PC-9 (cell line): Measurements from ENCODE around the gene KNG1. TPM values are rescaled to one million over a fixed set of nuclear protein-coding genes. Genes with fewer than 3 reads are reported as not detected.

ENCODE experiments used
- BruUV-seq: library from RNA; stranded (reverse); fragments of 400-500 nt; replicated peaks from 2 replicates; lab custom pipeline; 2021; lab: Mats Ljungman, UMichigan
- CTCF ChIA-PET: fragments of 300-600 bp; sonication (Branson Sonifier 250); formaldehyde crosslinking; loops from one replicate; lab custom pipeline; 2022; ENCODE audit warnings: antibody characterized with exemption; lab: Charles Lee
- POLR2A ChIA-PET: fragments of 300-600 bp; sonication (Branson Sonifier 250); formaldehyde crosslinking; loops from one replicate; lab custom pipeline; 2022; ENCODE audit warnings: antibody characterized with exemption; ENCODE audit not compliant: unreplicated experiment; lab: Charles Lee
- DNase-seq, 2 experiments: peaks; one replicate each; pipeline versions ENCODE4 v3.0.0 to v3.0.0-alpha.2; 2015 to 2022; ENCODE audit warnings: mixed read lengths in 1 of 2
- H2AFZ ChIP-seq: fragments of 200-600 bp; sonication (generic); 2 replicates; pipeline ENCODE4 v1.8.1; 2017; ENCODE audit warnings: antibody characterized with exemption
- H3F3A ChIP-seq: fragments of 200-600 bp; sonication (generic); 2 replicates; pipeline ENCODE4 v1.8.1; 2017; ENCODE audit warnings: antibody characterized with exemption, mild to moderate bottlenecking, low read depth; ENCODE audit not compliant: insufficient read depth
- H3K27ac ChIP-seq: fragments of 200-600 bp; sonication (generic); 2 replicates; pipeline ENCODE4 v1.6.1; 2016; ENCODE audit warnings: mixed run types
- H3K27me3 ChIP-seq: fragments of 200-600 bp; sonication (generic); 2 replicates; pipeline ENCODE4 v1.6.1; 2016; ENCODE audit warnings: low read depth, mixed run types; ENCODE audit not compliant: insufficient read depth
- H3K36me3 ChIP-seq: fragments of 200-600 bp; sonication (generic); 2 replicates; pipeline ENCODE4 v1.6.1; 2016; ENCODE audit warnings: low read depth, mixed run types
- H3K4me1 ChIP-seq: fragments of 200-600 bp; sonication (generic); replicated peaks from 2 replicates; pipeline ENCODE4 v1.6.1; 2016; ENCODE audit warnings: mixed run types; ENCODE audit not compliant: insufficient read depth
- H3K4me2 ChIP-seq: fragments of 200-600 bp; sonication (generic); 2 replicates; pipeline ENCODE4 v1.6.1; 2017; ENCODE audit warnings: mixed run types
- H3K4me3 ChIP-seq: fragments of 200-600 bp; sonication (generic); 2 replicates; pipeline ENCODE4 v1.6.1; 2016; ENCODE audit warnings: mixed run types
- H3K79me2 ChIP-seq: fragments of 200-600 bp; sonication (generic); 2 replicates; pipeline ENCODE4 v1.6.1; 2017; ENCODE audit warnings: low read depth, mixed run types
- H3K9me2 ChIP-seq: fragments of 200-600 bp; sonication (generic); 2 replicates; pipeline ENCODE4 v1.8.1; 2017; ENCODE audit warnings: mild to moderate bottlenecking; ENCODE audit not compliant: insufficient read depth
- H3K9me3 ChIP-seq: fragments of 200-600 bp; sonication (generic); 2 replicates; pipeline ENCODE4 v1.8.1; 2016; ENCODE audit warnings: low read depth; ENCODE audit not compliant: insufficient read depth
- H4K20me1 ChIP-seq: fragments of 200-600 bp; sonication (generic); 2 replicates; pipeline ENCODE4 v1.8.1; 2017; ENCODE audit not compliant: insufficient read depth
- EZH2 ChIP-seq: fragments of 200-600 bp; sonication (generic); IDR thresholded peaks from 2 replicates; pipeline ENCODE4 v1.8.0; 2017; ENCODE audit warnings: antibody characterized with exemption, low read depth
- intact Hi-C: fragments of 100-400 bp; cut with micrococcal nuclease; formaldehyde crosslinking; loops from one replicate; pipeline ENCODE4 v1.10.0; 2022; ENCODE audit not compliant: unreplicated experiment
- total RNA-seq: library from RNA; stranded (reverse); gene quantifications from 2 replicates; pipeline ENCODE4 v1.2.3, GENCODE V29; 2021
- TF ChIP-seq, protein P1 (sequence below): fragments of 200-600 bp; sonication (generic); conservative IDR thresholded peaks from 2 replicates; pipeline ENCODE4 v1.6.1; 2017; ENCODE audit warnings: mixed run types, antibody characterized with exemption, mild to moderate bottlenecking, moderate library complexity

The KNG1 gene
- total RNA-seq, 1 experiment from 2014 or later: not detected

- no peak overlapping the region for H3K4me2 ChIP-seq
- no peaks in the 10 kb centered on the region for H3K4me1 ChIP-seq
- no peaks in the 10 kb centered on the region for H3K36me3 ChIP-seq
- POLR2A ChIA-PET: no interaction called here
- intact Hi-C loops: no loop called here
- DNase-seq: no peak
- H3K4me3 ChIP-seq: no peak overlapping the region
- TF ChIP-seq EZH2: no peak
- TF ChIP-seq, protein P1, sequence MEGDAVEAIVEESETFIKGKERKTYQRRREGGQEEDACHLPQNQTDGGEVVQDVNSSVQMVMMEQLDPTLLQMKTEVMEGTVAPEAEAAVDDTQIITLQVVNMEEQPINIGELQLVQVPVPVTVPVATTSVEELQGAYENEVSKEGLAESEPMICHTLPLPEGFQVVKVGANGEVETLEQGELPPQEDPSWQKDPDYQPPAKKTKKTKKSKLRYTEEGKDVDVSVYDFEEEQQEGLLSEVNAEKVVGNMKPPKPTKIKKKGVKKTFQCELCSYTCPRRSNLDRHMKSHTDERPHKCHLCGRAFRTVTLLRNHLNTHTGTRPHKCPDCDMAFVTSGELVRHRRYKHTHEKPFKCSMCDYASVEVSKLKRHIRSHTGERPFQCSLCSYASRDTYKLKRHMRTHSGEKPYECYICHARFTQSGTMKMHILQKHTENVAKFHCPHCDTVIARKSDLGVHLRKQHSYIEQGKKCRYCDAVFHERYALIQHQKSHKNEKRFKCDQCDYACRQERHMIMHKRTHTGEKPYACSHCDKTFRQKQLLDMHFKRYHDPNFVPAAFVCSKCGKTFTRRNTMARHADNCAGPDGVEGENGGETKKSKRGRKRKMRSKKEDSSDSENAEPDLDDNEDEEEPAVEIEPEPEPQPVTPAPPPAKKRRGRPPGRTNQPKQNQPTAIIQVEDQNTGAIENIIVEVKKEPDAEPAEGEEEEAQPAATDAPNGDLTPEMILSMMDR: no peak
- CTCF ChIA-PET: no interaction called here
- no peak overlapping the region for H2AFZ ChIP-seq
- H3K9me2 ChIP-seq: no peaks in the 10 kb centered on the region
- H3K27ac ChIP-seq: no peak overlapping the region
- H4K20me1 ChIP-seq: no peaks in the 10 kb centered on the region
- no peaks in the 10 kb centered on the region for H3K27me3 ChIP-seq
- no peaks in the 10 kb centered on the region for H3K9me3 ChIP-seq
- no peaks in the 10 kb centered on the region for H3K79me2 ChIP-seq
- no peaks in the 10 kb centered on the region for H3F3A ChIP-seq
- BruUV-seq: no TSS peak
Measured at GRCh38 chr3:186694288-186695032, 22.7 kb upstream of the KNG1 start.

DNA sequence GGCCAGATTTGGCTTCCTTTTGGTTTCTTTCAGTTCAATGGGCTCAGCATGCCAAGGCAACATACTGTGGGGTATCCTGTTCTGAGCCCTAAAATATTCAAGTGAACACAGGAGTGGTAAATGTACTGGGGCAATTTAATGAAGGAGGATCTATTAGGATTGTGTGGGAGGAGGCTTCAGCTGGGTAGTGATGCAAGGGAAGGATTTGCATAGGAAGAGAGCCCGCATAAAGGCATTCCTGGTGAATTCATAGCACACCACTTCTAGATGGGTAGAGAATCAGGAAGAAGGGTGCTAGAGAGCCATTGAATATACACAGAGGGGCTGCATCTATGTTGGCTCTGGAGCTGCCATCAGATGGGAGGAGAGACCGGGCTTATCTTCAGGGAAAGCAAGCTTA, 20.6 kb upstream of the KNG1 start:
- DNase-seq: no peak
- H3K79me2 ChIP-seq: no peaks in the 10 kb centered on the region
- H2AFZ ChIP-seq: no peak overlapping the region
- H3K27ac ChIP-seq: no peak overlapping the region
- ChIA-PET CTCF (no interaction called here), POLR2A (interaction anchor here (0.6 kb wide), 1 partner anchor 94 kb away, joined by 3 read pairs; no protein-coding TSS in a partner anchor)
- no peaks in the 10 kb centered on the region for H3K36me3 ChIP-seq
- no peak overlapping the region for H3K4me3 ChIP-seq
- no peak overlapping the region for H3K4me2 ChIP-seq
- TF ChIP-seq EZH2: no peak
- TF ChIP-seq, protein P1: no peak
- intact Hi-C loops: no loop called here
- no TSS peak for BruUV-seq
- H3K4me1 ChIP-seq: 0 out of 2 replicates have a peak, but pooled peaks cover 5% of the 10 kb centered on the region
- no peaks in the 10 kb centered on the region for H4K20me1 ChIP-seq
- no peaks in the 10 kb centered on the region for H3K27me3 ChIP-seq
- no peaks in the 10 kb centered on the region for H3K9me3 ChIP-seq
- no peaks in the 10 kb centered on the region for H3F3A ChIP-seq
- no peaks in the 10 kb centered on the region for H3K9me2 ChIP-seq

- H4K20me1 ChIP-seq: no peaks in the 10 kb centered on the region
- H3K27ac ChIP-seq: no peak overlapping the region
- no peaks in the 10 kb centered on the region for H3F3A ChIP-seq
- CTCF ChIA-PET: no interaction called here
- H3K36me3 ChIP-seq: no peaks in the 10 kb centered on the region
- H3K9me2 ChIP-seq: no peaks in the 10 kb centered on the region
- H3K4me3 ChIP-seq: no peak overlapping the region
- POLR2A ChIA-PET: interaction anchor here (0.5 kb wide), 1 partner anchor 19 kb away, joined by 3 read pairs; no protein-coding TSS in a partner anchor
- H2AFZ ChIP-seq: no peak overlapping the region
- intact Hi-C loops: no loop called here
- TF ChIP-seq, protein P1: no peak
- TF ChIP-seq EZH2: no peak
- no peaks in the 10 kb centered on the region for H3K9me3 ChIP-seq
- no peaks in the 10 kb centered on the region for H3K79me2 ChIP-seq
- no TSS peak for BruUV-seq
- H3K27me3 ChIP-seq: no peaks in the 10 kb centered on the region
- no peak for DNase-seq
- H3K4me2 ChIP-seq: no peak overlapping the region
- 0 out of 2 replicates have a peak, but pooled peaks cover 5% of the 10 kb centered on the region for H3K4me1 ChIP-seq
Measured at GRCh38 chr3:186697510-186697909, 19.6 kb upstream of the KNG1 start.
